ENCODE data around the gene TMEM54. TPM values are rescaled to one million over a fixed set of nuclear protein-coding genes. Genes with fewer than 3 reads are reported as not detected.

Gene TMEM54
- total RNA-seq, 1 donor from 2014 or later = 21.1 TPM

DNA sequence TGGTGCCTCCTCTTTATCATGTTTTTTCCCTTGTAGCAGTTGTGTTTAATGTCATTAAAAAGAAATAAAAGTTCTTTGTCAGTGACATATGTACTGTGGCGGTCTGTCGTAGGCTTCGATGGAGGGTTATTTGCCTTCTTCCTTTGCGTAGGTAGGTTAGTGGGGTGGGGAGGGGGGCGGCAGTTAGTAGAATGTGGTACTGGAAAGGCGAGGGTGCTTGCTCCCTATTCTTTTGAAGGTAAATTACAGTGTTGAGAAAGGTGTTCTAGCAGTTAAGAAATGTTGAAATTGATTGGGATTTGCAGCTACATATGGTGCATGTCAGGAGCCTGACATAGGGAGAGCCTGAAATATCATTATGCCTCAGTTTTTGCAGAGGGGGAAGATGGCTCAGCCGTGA lies 42.4 kb downstream of the TMEM54 start:
- no peaks in the 10 kb centered on the region for H3K27me3 Mint-ChIP-seq (ENCODE audit: low read depth)
- no peaks in the 10 kb centered on the region for H3K9me3 Mint-ChIP-seq (ENCODE audit: low read depth)
- DNase-seq (ENCODE audit: low spot score) = no peak
- H3K27ac Mint-ChIP-seq (ENCODE audit: unreplicated experiment) = no peak overlapping the region
- peaks cover 27% of the 10 kb centered on the region for H3K36me3 Mint-ChIP-seq (ENCODE audit: low read depth)
- no peaks in the 10 kb centered on the region for H3K4me1 Mint-ChIP-seq (ENCODE audit: low read depth)
- TF ChIP-seq, protein P1, sequence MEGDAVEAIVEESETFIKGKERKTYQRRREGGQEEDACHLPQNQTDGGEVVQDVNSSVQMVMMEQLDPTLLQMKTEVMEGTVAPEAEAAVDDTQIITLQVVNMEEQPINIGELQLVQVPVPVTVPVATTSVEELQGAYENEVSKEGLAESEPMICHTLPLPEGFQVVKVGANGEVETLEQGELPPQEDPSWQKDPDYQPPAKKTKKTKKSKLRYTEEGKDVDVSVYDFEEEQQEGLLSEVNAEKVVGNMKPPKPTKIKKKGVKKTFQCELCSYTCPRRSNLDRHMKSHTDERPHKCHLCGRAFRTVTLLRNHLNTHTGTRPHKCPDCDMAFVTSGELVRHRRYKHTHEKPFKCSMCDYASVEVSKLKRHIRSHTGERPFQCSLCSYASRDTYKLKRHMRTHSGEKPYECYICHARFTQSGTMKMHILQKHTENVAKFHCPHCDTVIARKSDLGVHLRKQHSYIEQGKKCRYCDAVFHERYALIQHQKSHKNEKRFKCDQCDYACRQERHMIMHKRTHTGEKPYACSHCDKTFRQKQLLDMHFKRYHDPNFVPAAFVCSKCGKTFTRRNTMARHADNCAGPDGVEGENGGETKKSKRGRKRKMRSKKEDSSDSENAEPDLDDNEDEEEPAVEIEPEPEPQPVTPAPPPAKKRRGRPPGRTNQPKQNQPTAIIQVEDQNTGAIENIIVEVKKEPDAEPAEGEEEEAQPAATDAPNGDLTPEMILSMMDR (IDR thresholded peaks at IDR 0.05) = no peak
- H3K4me3 Mint-ChIP-seq (ENCODE audit: unreplicated experiment) = no peak overlapping the region

DNA sequence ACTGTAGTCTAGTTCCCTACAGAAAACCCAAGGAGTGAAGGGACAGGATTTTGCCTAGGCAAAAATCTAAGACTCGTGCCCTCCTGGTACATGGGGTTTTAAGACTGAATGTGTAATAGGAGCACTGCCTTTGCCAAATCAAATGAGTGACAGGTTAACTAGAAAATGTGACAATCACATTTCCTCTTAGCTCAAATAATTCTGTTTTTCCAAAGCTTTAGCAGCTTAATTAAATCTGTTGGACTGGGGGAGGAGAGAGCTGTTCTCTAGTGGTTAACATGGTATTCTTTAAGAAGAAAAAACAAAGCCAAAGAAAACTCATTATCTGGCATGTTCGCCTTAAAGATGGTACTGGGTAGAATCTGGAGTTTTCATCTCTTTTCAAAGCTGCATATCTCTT lies 43.1 kb downstream of the TMEM54 start:
- Mint-ChIP-seq H3K27ac (ENCODE audit: unreplicated experiment) (no peak overlapping the region), H3K27me3 (ENCODE audit: low read depth) (no peaks in the 10 kb centered on the region), H3K36me3 (ENCODE audit: low read depth) (peaks cover 33% of the 10 kb centered on the region), H3K4me3 (ENCODE audit: unreplicated experiment) (no peak overlapping the region), H3K4me1 (ENCODE audit: low read depth) (no peaks in the 10 kb centered on the region), H3K9me3 (ENCODE audit: low read depth) (no peaks in the 10 kb centered on the region)
- DNase-seq (ENCODE audit: low spot score) = no peak
- TF ChIP-seq, protein P1 (IDR thresholded peaks at IDR 0.05) = no peak

DNA sequence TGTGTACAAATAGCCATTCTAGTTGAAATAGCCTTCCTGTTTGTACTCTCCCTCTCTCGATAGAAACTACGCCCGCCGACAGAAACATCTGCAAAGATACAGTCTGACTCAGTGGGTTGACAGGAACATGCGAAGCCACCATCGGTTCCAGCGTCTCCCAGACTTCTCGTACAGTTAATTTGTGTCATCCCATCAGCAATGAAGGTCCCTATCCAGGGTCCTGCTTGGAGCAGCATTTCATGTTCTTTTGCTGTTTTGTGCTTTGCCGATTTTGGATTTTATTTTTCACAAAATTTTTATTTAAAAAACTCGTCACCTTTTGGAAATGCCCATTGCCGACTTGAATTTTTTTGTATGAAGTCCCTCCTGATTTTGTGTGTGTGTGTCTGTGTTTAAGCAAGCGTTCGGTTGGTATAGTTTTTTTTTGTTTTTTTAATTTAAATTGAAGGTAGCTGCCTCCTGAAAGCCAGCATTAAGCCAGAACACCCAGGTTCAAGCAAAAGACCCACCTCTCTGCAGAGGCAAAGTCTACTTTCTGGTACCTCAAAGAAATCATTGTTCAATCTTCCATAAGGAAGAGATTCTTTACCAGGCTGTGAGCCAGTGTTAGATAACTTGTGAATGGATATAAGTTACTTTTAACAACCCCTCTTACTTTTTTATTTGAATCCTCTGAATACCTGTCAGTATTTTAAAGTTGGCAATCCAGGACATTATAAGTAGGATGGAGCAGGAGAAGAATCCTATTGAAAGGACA lies 45.1 kb downstream of the TMEM54 start:
- TF ChIP-seq, protein P1 (IDR thresholded peaks at IDR 0.05) = no peak
- H3K4me1 Mint-ChIP-seq (ENCODE audit: low read depth) = no peaks in the 10 kb centered on the region
- no peak overlapping the region for H3K27ac Mint-ChIP-seq (ENCODE audit: unreplicated experiment)
- H3K27me3 Mint-ChIP-seq (ENCODE audit: low read depth) = no peaks in the 10 kb centered on the region
- peaks cover 28% of the 10 kb centered on the region for H3K36me3 Mint-ChIP-seq (ENCODE audit: low read depth)
- no peaks in the 10 kb centered on the region for H3K9me3 Mint-ChIP-seq (ENCODE audit: low read depth)
- no peak overlapping the region for H3K4me3 Mint-ChIP-seq (ENCODE audit: unreplicated experiment)
- DNase-seq (ENCODE audit: low spot score) = no peak

DNA sequence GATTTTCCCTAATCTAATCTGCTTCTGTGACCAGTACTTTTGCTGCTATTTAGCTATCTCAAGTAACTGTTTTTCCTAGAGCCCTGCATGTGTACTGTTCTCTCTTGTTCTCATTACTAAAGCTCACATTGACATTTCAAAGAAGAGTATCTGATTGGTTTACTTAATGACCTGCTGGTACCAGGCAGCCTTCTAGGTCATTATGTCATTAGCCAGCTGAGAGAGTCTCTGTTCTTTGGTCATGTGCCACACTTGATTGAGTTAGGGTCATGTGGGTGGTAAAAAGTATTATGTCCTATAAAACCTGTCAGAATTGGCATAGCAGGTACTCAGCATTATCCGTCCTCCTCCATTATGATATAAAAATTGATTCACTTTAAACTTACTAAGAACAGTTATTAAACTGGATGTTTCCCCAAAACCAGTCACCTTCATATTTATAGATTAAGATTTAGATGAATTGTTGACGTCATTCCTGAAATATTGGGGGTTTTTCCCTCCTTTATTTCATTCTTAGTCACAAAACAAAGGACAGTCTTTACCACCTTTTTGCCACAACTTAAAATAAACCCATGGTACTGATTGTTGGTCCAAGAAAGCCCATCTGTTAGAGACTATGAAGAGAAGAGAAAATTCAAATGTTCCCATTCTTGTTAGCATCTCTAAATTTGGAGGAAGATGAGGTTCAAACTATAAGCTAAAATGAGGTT lies 52.7 kb downstream of the TMEM54 start:
- peaks cover 2% of the 10 kb centered on the region for H3K9me3 Mint-ChIP-seq (ENCODE audit: low read depth)
- no peaks in the 10 kb centered on the region for H3K27me3 Mint-ChIP-seq (ENCODE audit: low read depth)
- H3K4me3 Mint-ChIP-seq (ENCODE audit: unreplicated experiment) = no peak overlapping the region
- no peaks in the 10 kb centered on the region for H3K4me1 Mint-ChIP-seq (ENCODE audit: low read depth)
- TF ChIP-seq, protein P1 (IDR thresholded peaks at IDR 0.05) = no peak
- peaks cover 16% of the 10 kb centered on the region for H3K36me3 Mint-ChIP-seq (ENCODE audit: low read depth)
- no peak overlapping the region for H3K27ac Mint-ChIP-seq (ENCODE audit: unreplicated experiment)
- DNase-seq (ENCODE audit: low spot score) = no peak

Other genes with a start within 250 kb of the TMEM54 start
- 66.8 to 72.5 TPM (median 71.8 TPM) in 3 replicates for gene SYNC, start 198.6 kb downstream of the TMEM54 start, total RNA-seq
- 52.2 to 160 TPM (median 147 TPM) in 3 replicates for gene YARS1, start 84.0 kb downstream of the TMEM54 start, total RNA-seq
- 39.6 to 55.8 TPM (median 40.5 TPM) in 3 replicates for gene S100PBP, start 83.7 kb downstream of the TMEM54 start, total RNA-seq
- gene FNDC5, start 30.5 kb downstream of the TMEM54 start, total RNA-seq = 2.6 to 4.6 TPM (median 4.0 TPM) in 3 replicates
- 0.54 TPM in 1 of 3 replicates, not detected in the others for gene HPCA, start 14.9 kb downstream of the TMEM54 start, total RNA-seq
- gene RNF19B, start 63.4 kb upstream of the TMEM54 start, total RNA-seq = 15.5 to 17.6 TPM (median 17.4 TPM) in 3 replicates
- 86.1 to 98.9 TPM (median 94.9 TPM) in 3 replicates for gene AK2, start 135.5 kb upstream of the TMEM54 start, total RNA-seq
- 3.5 to 12.4 TPM (median 5.8 TPM) in 3 replicates for gene AZIN2, start 179.8 kb upstream of the TMEM54 start, total RNA-seq